Measurements from ENCODE around the gene KCNK4. TPM values are rescaled to one million over a fixed set of nuclear protein-coding genes. Genes with fewer than 3 reads are reported as not detected.

The KCNK4 gene
- total and polyA plus RNA-seq, 2 of the 13 experiments (the other 11 are each of a cell fraction or from before 2014, with no cell fraction given), result not detected

DNA sequence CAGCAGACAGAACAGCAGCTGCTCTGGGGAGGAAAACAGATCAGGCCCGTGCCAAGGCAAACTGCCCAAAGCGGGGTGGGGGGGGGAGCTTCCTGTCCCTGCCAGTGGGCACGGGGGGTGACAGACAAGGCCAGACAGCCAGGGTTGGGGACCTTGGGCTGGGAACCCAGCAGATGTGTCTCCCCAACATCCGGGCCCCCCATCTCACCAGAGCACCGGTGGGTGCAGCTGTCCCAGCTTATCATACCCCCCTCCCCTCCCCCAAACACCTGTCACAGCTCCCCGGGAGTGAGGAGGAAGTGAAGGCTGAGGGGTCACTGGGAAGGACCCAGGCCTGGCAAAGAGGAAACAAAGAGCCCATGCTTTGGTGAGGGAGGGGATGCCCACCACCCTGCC lies 45.7 kb upstream of the KCNK4 start (continued):
- peak; percentile 4; the same call in 1 of the 2 replicates for TF ChIP-seq KDM2A (CRISPR knock-in tag; IDR thresholded peaks at IDR 0.05; ENCODE audit: borderline replicate concordance, low read depth)
- TF ChIP-seq ZBTB2 (CRISPR knock-in tag; IDR thresholded peaks at IDR 0.05; ENCODE audit: low read depth), result 0 out of 2 replicates have a peak, but pooled peaks have one; percentile 23
- TF ChIP-seq TBL1XR1 (IDR thresholded peaks at IDR 0.05; ENCODE audit: borderline replicate concordance, low read length, partially characterized antibody), result no peak
- TF ChIP-seq HNRNPL (IDR thresholded peaks at IDR 0.05; ENCODE audit: low read depth, low read length), result peak; percentile 62; the same call in 1 of the 2 replicates
- peak; percentile 20 for TF ChIP-seq AGO1 (IDR thresholded peaks at IDR 0.05; ENCODE audit: low read depth, low read length, poor library complexity, severe bottlenecking)
- TF ChIP-seq ZNF816 (CRISPR knock-in tag; IDR thresholded peaks at IDR 0.05; ENCODE audit: borderline replicate concordance), result no peak
- peak; percentile 63 for TF ChIP-seq AGO2 (optimal IDR thresholded peaks at IDR 0.05; ENCODE audit: low read depth, low read length)

- peak overlapping the region; percentile 68 for H3K27ac ChIP-seq (ENCODE audit: extremely low read length, insufficient read depth, low read length)
- no peaks in the 10 kb centered on the region for H4K20me1 ChIP-seq (ENCODE audit: insufficient read depth, low read length)
- H3K36me3 ChIP-seq (replicated peaks in 1 of 2; ENCODE audit: control insufficient read depth in 1 of 2, insufficient read depth in 2 of 2, low read length in 2 of 2), result peaks cover 0 to 11% of the 10 kb centered on the region in 2 experiments; a peak in 2 of 5 replicates
- DNase-seq (ENCODE audit: low spot score) (peak; percentile 58), ATAC-seq (no peak), FAIRE-seq (no peak)
- WGBS (ENCODE audit: low lambda C conversion rate), result 2% methylated on average over 7 of the region's 46 CpGs
- intact Hi-C loops (cut with micrococcal nuclease; ENCODE audit: unreplicated experiment) (loop anchor here (5.0 kb wide), 1 partner anchor 56 kb away; the partner anchor contains the start of gene CATSPERZ), in situ Hi-C loops (cut with HindIII; ENCODE audit: extremely low pct_ligation_motif_present, low pct_unique_long_range_greater_than_20kb) (no loop called here)
- H3K4me2 ChIP-seq (ENCODE audit: low read depth, low read length), result peak overlapping the region; percentile 82
- H3K9me3 ChIP-seq (ENCODE audit: low read length), result no peaks in the 10 kb centered on the region
- H3K27me3 ChIP-seq (ENCODE audit: control insufficient read depth in 1 of 2, insufficient read depth in 2 of 2, low read length in 2 of 2), result no peaks in the 10 kb centered on the region
- ChIA-PET CTCF (ENCODE audit: low intra/inter-chr PET ratio, low total read pairs) (no interaction called here), POLR2A (interaction anchor here (0.5 to 8.3 kb wide), 8 partner anchors 9 to 71 kb away, joined by 3 to 113 read pairs (median 7); partner anchors contain the start of genes NUDT22, PRDX5, STIP1 and TRMT112)
- H3K4me1 ChIP-seq (ENCODE audit: insufficient read depth, low read length), result peaks cover 64% of the 10 kb centered on the region
- TSS peak; percentile 52 for BruUV-seq (replicated peaks)
- peaks cover 26% of the 10 kb centered on the region for H3K79me2 ChIP-seq (ENCODE audit: insufficient read depth, low read length)
- H3K4me3 ChIP-seq (replicated peaks in 1 of 3; ENCODE audit: insufficient read depth in 1 of 3, low read depth in 2 of 3, low read length in 3 of 3), result peak overlapping the region; percentile 76 to 95 (median 79)
- H2AFZ ChIP-seq (ENCODE audit: low read length), result no peak overlapping the region
- peak overlapping the region; percentile 79 for H3K9ac ChIP-seq (ENCODE audit: insufficient read depth, low read depth, low read length)
- TF ChIP-seq CHCHD3 (CRISPR knock-in tag; IDR thresholded peaks at IDR 0.05) (no peak), PHF5A (CRISPR knock-in tag; IDR thresholded peaks at IDR 0.05; ENCODE audit: low read depth, unreplicated experiment) (no peak), ZFP91 (CRISPR knock-in tag; IDR thresholded peaks at IDR 0.05; ENCODE audit: borderline replicate concordance) (peak; percentile 47; the same call in 1 of the 2 replicates), MIER2 (CRISPR knock-in tag; IDR thresholded peaks at IDR 0.05) (no peak), SOX5 (CRISPR knock-in tag; IDR thresholded peaks at IDR 0.05; ENCODE audit: borderline replicate concordance) (no peak), RNF2 (conservative IDR thresholded peaks at IDR 0.05; ENCODE audit: low read depth) (no peak), SALL2 (CRISPR knock-in tag; IDR thresholded peaks at IDR 0.05) (no peak), ZNF83 (CRISPR knock-in tag; IDR thresholded peaks at IDR 0.05; ENCODE audit: borderline replicate concordance) (0 out of 2 replicates have a peak, but pooled peaks have one; percentile 37)
- TF ChIP-seq, protein P1, sequence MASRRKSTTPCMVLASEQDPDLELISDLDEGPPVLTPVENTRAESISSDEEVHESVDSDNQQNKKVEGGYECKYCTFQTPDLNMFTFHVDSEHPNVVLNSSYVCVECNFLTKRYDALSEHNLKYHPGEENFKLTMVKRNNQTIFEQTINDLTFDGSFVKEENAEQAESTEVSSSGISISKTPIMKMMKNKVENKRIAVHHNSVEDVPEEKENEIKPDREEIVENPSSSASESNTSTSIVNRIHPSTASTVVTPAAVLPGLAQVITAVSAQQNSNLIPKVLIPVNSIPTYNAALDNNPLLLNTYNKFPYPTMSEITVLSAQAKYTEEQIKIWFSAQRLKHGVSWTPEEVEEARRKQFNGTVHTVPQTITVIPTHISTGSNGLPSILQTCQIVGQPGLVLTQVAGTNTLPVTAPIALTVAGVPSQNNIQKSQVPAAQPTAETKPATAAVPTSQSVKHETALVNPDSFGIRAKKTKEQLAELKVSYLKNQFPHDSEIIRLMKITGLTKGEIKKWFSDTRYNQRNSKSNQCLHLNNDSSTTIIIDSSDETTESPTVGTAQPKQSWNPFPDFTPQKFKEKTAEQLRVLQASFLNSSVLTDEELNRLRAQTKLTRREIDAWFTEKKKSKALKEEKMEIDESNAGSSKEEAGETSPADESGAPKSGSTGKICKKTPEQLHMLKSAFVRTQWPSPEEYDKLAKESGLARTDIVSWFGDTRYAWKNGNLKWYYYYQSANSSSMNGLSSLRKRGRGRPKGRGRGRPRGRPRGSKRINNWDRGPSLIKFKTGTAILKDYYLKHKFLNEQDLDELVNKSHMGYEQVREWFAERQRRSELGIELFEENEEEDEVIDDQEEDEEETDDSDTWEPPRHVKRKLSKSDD (CRISPR knock-in tag; IDR thresholded peaks at IDR 0.05; ENCODE audit: low read depth), result no peak
Measured at GRCh38 chr11:64245797-64246620, 45.1 kb upstream of the KCNK4 start.

Data from HepG2 (cell line).